Type B pancreatic cell (in vitro differentiated cells): ENCODE results near the gene TMIE. TPM values are rescaled to one million over a fixed set of nuclear protein-coding genes. Genes with fewer than 3 reads are reported as not detected.

ENCODE experiments used
- DNase-seq: peaks from one replicate; pipeline ENCODE4 v3.0.0; 2021; ENCODE audit warnings: mixed read lengths; ENCODE audit not compliant: unreplicated experiment; ENCODE audit errors: extremely low spot score
- H3K27ac Mint-ChIP-seq: 2 replicates; pipeline ENCODE4 v1.8.0; 2021; ENCODE audit warnings: mild to moderate bottlenecking, mixed read lengths
- H3K27me3 Mint-ChIP-seq: 2 replicates; pipeline ENCODE4 v1.8.0; 2021; ENCODE audit warnings: mixed read lengths
- H3K36me3 Mint-ChIP-seq: 2 replicates; pipeline ENCODE4 v1.8.0; 2021; ENCODE audit warnings: mixed read lengths
- H3K4me1 Mint-ChIP-seq: one replicate; pipeline ENCODE4 v1.8.0; 2021; ENCODE audit warnings: mixed read lengths; ENCODE audit not compliant: unreplicated experiment
- H3K4me3 Mint-ChIP-seq: 2 replicates; pipeline ENCODE4 v1.8.0; 2021; ENCODE audit warnings: mild to moderate bottlenecking, mixed read lengths
- H3K9me3 Mint-ChIP-seq: 2 replicates; pipeline ENCODE4 v1.8.0; 2021; ENCODE audit warnings: mixed read lengths
- CTCF ChIP-seq: fragments of 200-600 bp; sonication (generic); conservative IDR thresholded peaks from 2 replicates; pipeline ENCODE4 v1.5.0; 2021; ENCODE audit warnings: antibody characterized with exemption, mild to moderate bottlenecking
- total RNA-seq: library from RNA; stranded (reverse); gene quantifications from 2 replicates; pipeline ENCODE4 v1.2.1, GENCODE V29; 2021; ENCODE audit warnings: low replicate concordance

The TMIE gene
- total RNA-seq, 1 donor from 2014 or later = 0.48 TPM

- H3K36me3 Mint-ChIP-seq = no peaks in the 10 kb centered on the region
- peaks cover 14% of the 10 kb centered on the region for H3K27me3 Mint-ChIP-seq
- no peak overlapping the region for H3K4me3 Mint-ChIP-seq
- H3K27ac Mint-ChIP-seq = no peak overlapping the region
- no peaks in the 10 kb centered on the region for H3K9me3 Mint-ChIP-seq
- no peak for DNase-seq
- H3K4me1 Mint-ChIP-seq = peaks cover 16% of the 10 kb centered on the region
- TF ChIP-seq CTCF = no peak
Observed at GRCh38 chr3:46705751-46706552, 4.8 kb downstream of the TMIE start.

GRCh38 chr3:46706771-46707582, 5.8 kb downstream of the TMIE start:
- no peak for DNase-seq
- Mint-ChIP-seq H3K27ac (no peak overlapping the region), H3K27me3 (peaks cover 9% of the 10 kb centered on the region), H3K4me1 (peaks cover 11% of the 10 kb centered on the region), H3K36me3 (no peaks in the 10 kb centered on the region), H3K9me3 (no peaks in the 10 kb centered on the region), H3K4me3 (no peak overlapping the region)
- TF ChIP-seq CTCF = no peak

- Mint-ChIP-seq H3K27me3 (peaks cover 6% of the 10 kb centered on the region), H3K27ac (no peak overlapping the region), H3K4me3 (no peak overlapping the region), H3K36me3 (no peaks in the 10 kb centered on the region), H3K4me1 (peaks cover 8% of the 10 kb centered on the region), H3K9me3 (no peaks in the 10 kb centered on the region)
- no peak for TF ChIP-seq CTCF
- DNase-seq = no peak
Observed at GRCh38 chr3:46707601-46708011, 6.4 kb downstream of the TMIE start.

GRCh38 chr3:46708401-46709156, 7.4 kb downstream of the TMIE start:
- no peak for TF ChIP-seq CTCF
- H3K4me1 Mint-ChIP-seq = peaks cover 8% of the 10 kb centered on the region
- no peak overlapping the region for H3K4me3 Mint-ChIP-seq
- H3K36me3 Mint-ChIP-seq = no peaks in the 10 kb centered on the region
- H3K27me3 Mint-ChIP-seq = peaks cover 6% of the 10 kb centered on the region
- H3K27ac Mint-ChIP-seq = no peak overlapping the region
- no peaks in the 10 kb centered on the region for H3K9me3 Mint-ChIP-seq
- no peak for DNase-seq

GRCh38 chr3:46709157-46709654, 8.0 kb downstream of the TMIE start:
- peaks cover 8% of the 10 kb centered on the region for H3K4me1 Mint-ChIP-seq
- H3K36me3 Mint-ChIP-seq = no peaks in the 10 kb centered on the region
- H3K27ac Mint-ChIP-seq = no peak overlapping the region
- no peak for DNase-seq
- no peak for TF ChIP-seq CTCF
- H3K4me3 Mint-ChIP-seq = no peak overlapping the region
- peaks cover 3% of the 10 kb centered on the region for H3K27me3 Mint-ChIP-seq
- no peaks in the 10 kb centered on the region for H3K9me3 Mint-ChIP-seq
